Activated CD8-positive, alpha-beta memory T cell treated with anti-CD3 and anti-CD28 coated beads, Interleukin-2, amount 50 U/mL, for 24 hours (primary cell): ENCODE measurements around the gene PSME4.
A peak's percentile ranks its signal among the peaks of the same experiment; 100 is the strongest.

Experiments
- DNase-seq: peaks from one replicate; pipeline ENCODE4 v3.0.0-alpha.2; 2020; ENCODE audit errors: extremely low read depth

The PSME4 gene

GRCh38 chr2:53970724-53971602, at the start of gene PSME4:
Gene PSME4, minus strand, starts transcription at chr2:53970993. Its CDS starts 209 bp downstream, at chr2:53970784.
- peak; percentile 87 for DNase-seq

- no peak for DNase-seq
Measured at GRCh38 chr2:54015798-54016699, 45.3 kb upstream of the PSME4 start.

GRCh38 chr2:54013996-54014395, 43.2 kb upstream of the PSME4 start:
- no peak for DNase-seq

- DNase-seq: no peak
Measured at GRCh38 chr2:54012538-54013141, 41.8 kb upstream of the PSME4 start.

- DNase-seq: no peak
Measured at GRCh38 chr2:54009549-54009948, 38.8 kb upstream of the PSME4 start.

- DNase-seq: no peak
Measured at GRCh38 chr2:54008439-54008838, 37.6 kb upstream of the PSME4 start.

GRCh38 chr2:54000524-54000923, 29.7 kb upstream of the PSME4 start:
- DNase-seq: no peak

- no peak for DNase-seq
Measured at GRCh38 chr2:54000122-54000521, 29.3 kb upstream of the PSME4 start.

GRCh38 chr2:53998834-53999233, 28.0 kb upstream of the PSME4 start:
- no peak for DNase-seq

GRCh38 chr2:53994818-53995808, 24.3 kb upstream of the PSME4 start:
- no peak for DNase-seq

- no peak for DNase-seq
Measured at GRCh38 chr2:53991948-53992347, 21.2 kb upstream of the PSME4 start.

- no peak for DNase-seq
Measured at GRCh38 chr2:53989210-53989862, 18.5 kb upstream of the PSME4 start.

- no peak for DNase-seq
Measured at GRCh38 chr2:53987336-53987921, 16.6 kb upstream of the PSME4 start.

GRCh38 chr2:53985646-53986045, 14.9 kb upstream of the PSME4 start:
- DNase-seq: no peak

GRCh38 chr2:53969968-53970723, 647 bp downstream of the PSME4 start:
- no peak for DNase-seq

GRCh38 chr2:53969285-53969967, 1.4 kb downstream of the PSME4 start:
- DNase-seq: no peak

GRCh38 chr2:53964987-53965687, 5.7 kb downstream of the PSME4 start:
- DNase-seq: no peak
